ENCODE measurements around the gene TNIP1.

Gene TNIP1

GRCh38 chr5:151062405-151063141 lies 18.3 kb downstream of the TNIP1 start:
- DNase-seq, result no peak

GRCh38 chr5:151060742-151061141 lies 20.1 kb downstream of the TNIP1 start:
- DNase-seq, result no peak

- DNase-seq, result peak; percentile 30
These were observed 21.8 kb downstream of the TNIP1 start for GRCh38 chr5:151058891-151059489.

- DNase-seq, result no peak
These were observed 22.5 kb downstream of the TNIP1 start for GRCh38 chr5:151058301-151058700.

DNA sequence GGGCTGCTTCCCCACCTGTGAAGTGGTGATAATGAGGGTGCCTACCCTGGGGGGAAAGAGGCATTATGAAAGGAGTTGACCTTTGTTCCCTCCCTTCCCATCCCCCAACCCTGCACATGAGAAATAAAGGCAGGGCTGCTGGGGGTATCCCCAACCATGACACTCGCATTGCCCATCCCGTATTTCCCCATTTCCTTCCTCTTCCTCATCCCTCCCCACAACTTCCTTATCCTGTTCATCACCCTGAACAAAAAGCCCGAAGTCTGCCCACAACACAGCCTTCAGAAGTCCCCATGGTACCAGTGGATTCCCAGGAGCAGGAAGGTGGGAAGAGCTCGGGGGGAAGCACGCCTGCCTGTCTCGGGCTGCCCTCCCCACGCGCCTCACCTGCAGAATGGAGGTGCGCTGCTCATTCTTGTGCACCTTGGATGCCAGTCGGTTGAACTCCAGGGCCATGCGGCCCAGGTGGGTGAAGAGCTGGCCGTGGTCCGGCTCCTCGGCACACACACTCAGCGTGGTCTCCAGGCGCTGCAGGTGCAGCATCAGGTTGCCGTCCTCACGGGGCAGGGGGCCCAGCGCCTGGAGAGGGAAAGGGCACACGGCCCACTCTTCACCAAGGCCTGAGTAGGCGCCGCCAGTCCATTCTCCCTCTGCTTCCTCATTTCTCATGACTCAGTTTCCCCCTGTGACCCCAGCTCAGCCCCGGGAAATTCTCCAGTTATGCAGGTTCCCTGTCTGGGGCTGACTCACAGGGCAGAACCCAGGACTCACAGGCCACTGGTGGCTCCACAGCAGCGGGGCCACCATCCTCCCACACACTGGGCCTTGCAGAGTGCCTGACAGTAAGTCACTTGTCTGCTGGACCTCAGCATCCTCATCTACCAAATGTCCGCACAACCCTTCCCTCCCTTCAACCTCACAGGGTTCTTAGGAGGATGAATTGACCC lies 24.2 kb downstream of the TNIP1 start:
- peak; percentile 73 for DNase-seq

DNA sequence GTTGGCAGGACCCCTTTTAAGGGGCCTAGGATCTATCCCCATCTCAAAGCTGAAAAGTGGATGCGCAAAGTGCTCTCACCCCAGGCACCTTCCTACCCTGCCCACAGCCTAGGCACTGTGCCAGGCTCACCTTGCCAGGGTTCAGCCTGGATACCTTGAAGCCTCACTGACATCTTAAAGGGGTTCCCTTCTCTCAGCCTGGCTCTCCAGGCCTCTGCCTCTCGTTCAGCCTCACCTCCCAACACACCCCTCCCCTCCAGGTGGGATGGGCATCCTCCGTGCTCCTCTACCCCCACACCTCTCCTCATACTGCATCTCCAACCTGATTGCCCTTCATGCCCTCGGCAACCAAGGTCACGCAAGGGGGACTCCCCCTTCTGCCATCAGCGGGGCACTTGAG lies 25.5 kb downstream of the TNIP1 start:
- no peak for DNase-seq

DNA sequence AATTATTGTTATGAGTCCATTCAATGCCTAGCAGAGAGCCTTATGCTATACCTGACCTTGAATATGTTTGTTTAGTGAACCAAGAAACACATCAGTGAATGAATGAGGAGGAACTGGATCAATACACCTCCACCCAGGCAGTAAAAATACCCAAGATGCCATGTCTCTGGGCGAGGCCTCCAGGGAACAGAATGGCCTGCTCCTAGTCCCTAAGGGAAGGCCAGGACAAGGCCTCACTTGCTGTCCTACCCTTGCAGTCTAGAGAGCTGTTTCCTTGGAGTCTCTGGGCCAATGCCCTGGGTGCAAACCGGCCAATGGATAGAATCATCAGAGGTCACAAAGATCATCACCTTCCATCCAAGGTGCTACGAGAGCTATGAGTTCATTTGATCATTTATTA lies 26.1 kb downstream of the TNIP1 start:
- DNase-seq, result no peak

DNA sequence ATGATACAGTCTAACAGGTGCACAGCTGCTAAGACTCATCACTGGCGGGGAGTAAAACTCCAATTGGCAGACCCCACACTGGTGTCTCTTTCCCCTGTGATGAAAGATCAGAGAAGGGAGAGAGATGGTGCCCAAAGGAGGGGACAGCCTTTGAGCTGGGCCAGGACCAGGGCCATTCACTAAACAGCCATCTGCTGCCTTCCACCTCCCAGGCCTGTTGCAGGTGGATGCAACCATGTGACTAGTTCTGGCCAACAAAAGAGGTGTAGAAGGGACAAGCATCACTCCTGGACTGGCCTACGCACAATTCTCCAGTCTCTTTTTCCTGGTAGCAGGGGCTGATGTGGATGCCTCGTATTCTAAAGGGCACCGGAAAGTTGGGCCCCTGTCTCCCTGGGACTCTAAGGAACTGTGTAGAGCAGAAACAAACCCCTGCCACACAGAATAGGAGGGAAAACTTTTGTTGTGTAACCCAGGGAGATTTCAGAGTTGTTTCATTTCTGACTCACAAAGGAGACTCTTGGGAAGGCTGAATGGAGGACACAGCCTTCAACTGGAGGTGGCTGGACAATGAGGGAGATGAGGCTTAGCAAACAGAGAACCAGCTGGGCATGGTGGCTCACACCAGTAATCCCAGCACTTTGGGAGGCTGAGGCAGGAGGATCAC lies 26.9 kb downstream of the TNIP1 start:
- DNase-seq, result no peak

DNA sequence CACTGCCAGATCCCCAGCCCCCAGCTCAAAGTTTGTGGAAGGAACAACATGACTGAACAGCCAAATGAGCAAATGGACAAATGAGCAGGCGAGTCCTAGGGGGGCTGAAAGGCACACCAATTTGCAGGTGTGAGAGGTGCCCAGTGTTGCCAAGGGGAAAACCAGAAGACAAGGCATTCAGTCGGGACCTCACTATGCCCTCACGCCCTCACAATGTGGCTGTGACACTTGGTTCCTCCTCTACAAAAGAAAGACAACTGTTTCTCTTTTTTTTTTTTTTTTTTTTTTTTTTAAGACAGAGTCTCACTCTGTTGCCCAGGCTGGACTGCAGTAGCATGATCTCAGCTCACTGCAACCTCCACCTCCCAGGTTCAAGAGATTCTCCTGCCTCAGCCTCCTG lies 28.0 kb downstream of the TNIP1 start:
- DNase-seq, result no peak

DNA sequence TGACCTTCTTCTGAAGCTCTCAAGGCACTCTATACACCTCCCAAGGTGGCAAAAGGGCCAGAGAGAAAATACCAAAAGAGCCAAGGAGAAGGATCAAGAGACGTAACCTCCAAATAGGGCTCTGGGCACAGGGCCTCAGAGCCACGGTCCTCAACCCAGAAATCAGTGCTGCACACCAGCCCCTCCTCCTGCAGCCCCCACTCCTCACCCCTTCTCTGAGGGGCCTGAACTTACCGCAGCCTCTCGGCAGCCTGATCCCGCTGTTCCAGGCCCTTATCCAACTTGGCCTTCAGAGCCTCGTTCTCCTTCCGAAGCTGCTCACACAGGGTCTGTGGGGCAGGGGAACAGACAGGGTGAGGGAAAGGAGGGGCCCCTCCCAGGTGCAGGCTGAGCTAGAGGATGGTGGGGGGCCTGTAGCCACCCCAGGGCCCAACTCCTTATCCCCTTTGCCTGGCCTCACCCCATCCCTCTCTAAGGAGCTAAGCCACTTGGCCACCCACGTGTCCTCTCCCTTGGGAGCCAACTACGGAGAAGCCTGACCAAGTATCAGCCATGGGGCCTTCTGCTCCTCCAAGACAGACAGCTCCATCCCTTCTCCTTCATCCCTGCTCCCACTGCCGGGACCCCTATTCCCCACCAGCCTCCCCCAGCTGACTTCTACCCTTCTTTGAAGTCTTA lies 28.8 kb downstream of the TNIP1 start:
- no peak for DNase-seq

- DNase-seq, result peak; percentile 77
These were observed 29.5 kb downstream of the TNIP1 start for GRCh38 chr5:151051066-151051930.

GRCh38 chr5:151048526-151048925 lies 32.3 kb downstream of the TNIP1 start:
- no peak for DNase-seq

DNA sequence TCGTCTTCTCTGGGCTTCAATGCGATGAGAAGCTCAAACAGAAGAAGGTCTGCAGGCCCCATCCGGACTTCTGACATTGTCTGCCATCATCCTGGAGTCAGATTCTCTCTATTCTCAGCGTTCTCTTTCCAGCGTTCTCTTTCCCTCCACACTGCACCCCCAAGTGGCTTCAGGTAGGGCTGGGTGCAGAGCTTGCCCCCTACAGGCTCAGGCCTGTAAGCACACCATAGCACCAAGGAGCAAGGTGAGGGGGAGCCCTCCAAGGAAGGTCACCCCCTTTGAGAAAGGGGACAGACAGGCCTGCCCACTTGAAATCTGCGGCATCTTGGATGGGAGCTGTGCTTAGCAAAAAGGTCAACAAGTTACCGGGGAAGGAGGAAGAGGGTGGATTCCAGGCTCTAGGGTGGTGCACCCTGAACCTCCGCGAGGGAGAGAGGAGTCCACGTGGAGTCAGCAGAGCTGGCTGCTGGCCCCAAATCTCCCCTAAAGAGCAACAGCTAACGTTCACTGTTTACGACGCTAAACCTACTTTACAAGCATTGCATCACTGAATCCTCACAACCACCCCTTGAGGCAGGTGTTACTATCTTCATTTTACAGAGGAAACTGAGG lies 32.9 kb downstream of the TNIP1 start:
- DNase-seq, result peak; percentile 31

DNA sequence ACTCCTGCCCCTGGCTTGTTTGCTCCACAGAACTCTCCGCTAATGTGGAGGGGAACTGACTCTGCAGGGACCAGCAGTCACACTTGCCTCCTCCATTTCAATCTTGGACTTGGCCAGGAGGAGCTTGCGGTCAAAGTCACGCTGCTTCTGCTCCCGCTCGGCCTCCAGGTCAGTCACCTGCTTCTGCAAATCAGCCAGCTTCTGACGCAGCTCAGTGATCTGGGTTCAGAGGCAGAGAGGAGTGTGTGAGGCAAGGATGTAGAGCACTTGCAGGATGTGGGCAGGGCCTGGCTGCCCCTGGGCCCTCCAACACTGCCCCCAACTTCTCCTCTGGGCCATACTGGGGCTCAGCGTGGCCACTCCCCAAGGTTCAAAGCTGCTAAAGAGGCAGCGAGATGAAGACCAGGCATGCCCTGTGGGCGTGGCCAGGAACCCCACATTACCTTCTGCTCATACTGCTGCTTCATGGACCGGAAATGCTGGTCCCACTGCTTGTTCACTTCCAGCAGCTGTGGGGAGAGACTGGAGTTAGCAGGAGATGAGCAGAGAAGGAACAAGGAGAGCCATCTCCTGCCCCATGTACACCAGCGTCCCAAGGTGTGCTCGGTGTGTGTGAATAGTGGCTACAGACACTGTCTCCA lies 38.3 kb downstream of the TNIP1 start:
- DNase-seq, result no peak

DNA sequence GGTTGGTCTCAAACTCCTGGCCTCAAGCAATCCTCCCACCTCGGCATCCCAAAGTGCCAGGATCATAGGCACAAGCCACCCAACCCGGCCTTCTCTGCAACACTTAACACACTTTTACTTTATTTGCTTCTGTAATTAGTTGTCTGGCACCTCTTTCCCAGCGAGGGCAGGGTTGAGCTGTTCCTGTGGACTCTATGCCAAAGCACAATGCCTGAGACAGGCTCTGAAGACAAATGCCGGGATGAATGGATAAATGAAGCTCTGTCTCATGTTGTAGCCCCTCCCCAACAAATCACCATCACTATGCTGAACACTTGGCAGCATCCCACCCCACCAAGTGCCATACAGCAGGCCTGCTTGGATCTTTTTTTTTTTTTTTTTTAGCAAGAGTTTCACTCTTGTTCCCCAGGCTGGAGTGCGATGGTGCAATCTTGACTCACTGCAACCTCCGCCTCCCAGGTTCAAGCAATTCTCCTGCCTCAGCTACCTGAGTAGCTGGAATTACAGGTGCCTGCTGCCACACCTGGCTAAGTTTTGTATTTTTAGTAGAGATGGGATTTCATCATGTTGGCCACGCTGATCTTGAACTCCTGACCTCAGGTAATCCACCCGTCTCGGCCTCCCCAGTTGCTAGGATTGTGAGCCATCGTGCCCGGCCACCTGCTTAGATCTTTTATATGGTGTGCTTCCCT lies 39.1 kb downstream of the TNIP1 start:
- no peak for DNase-seq

DNA sequence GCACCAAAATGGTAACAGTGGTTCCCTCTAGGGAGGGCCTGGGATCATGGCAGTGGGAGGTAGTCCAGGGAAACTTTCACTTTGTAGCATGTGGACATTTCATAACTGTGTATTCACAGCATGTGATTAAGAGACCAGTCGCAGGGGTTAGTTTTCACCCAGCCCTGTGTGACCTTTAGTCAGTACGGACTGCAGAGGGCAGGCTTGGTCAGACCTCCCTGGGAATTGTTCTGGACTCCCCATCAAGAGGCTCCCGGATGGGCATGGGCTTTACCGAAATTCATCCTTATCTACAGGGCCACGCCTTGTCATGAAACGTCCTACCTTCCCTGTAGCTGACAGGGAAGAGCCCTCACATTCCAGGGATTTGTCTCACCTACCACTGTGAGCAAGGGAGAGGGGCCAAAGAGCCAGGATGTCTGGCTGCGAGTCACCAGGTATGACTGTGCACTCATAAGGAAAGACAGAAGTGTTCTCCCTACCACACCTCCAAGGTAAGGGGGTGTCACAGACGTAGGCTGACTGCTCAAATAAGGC lies 40.6 kb downstream of the TNIP1 start:
- DNase-seq, result no peak

GRCh38 chr5:151039665-151040064 lies 41.2 kb downstream of the TNIP1 start:
- DNase-seq, result no peak

DNA sequence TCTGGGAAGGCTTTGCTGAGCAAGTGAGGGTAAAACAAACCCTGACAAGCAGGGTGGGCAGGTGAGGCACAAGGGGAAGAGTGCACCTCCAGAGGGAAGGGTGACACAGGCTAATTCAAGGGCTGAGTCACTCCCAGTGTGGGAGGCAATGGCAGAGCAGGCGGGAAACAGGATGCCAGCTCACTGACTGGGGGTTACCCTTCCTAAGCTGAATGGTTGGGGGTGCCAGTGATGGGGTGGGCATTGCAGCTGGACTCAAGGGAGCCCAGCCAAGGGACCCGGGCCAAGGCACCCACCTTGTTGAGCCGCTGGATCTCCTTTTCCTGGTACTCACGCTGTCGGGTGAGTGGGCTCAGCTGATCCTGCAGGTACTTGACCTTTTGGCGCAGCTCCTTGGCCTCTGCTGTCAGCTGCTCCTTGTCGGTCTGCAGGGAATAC lies 42.0 kb downstream of the TNIP1 start:
- no peak for DNase-seq

- no peak for DNase-seq
These were observed 42.5 kb downstream of the TNIP1 start for GRCh38 chr5:151038412-151038745.
